ENCODE data around the gene IFI6.

DNA sequence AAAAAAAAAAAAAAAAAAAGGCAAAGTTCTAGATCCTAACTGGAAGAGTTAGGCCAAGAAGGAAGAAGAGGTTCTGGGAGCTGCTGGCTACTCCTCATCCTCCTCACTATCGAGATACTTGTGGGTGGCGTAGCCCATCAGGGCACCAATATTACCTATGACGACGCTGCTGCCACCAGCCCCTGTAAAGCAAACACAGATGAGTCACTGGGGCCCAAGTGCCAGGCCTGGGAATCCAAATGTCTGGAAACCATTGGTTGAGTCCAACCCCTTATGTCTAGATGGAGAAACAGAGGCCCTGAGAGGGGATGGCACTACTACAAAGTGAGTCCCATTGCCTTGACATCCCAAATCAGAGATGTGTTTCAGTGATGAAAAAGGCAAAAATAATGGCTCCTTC, 5.7 kb downstream of the IFI6 start:
- TF ChIP-seq TAF1 (IDR thresholded peaks at IDR 0.05; ENCODE audit: low read depth, low read length) (no peak), POLR2A (IDR thresholded peaks at IDR 0.05; ENCODE audit: low read depth, low read length) (no peak), POLR2AphosphoS5 (IDR thresholded peaks at IDR 0.05; ENCODE audit: low read depth, low read length) (no peak), PAX5 (IDR thresholded peaks at IDR 0.05; ENCODE audit: insufficient read depth, low read length, severe bottlenecking) (no peak), SPI1 (IDR thresholded peaks at IDR 0.05; ENCODE audit: low read depth, low read length) (no peak)
